ENCODE measurements around the gene SEMA3A.

- TF ChIP-seq POLR2A (IDR thresholded peaks at IDR 0.05; ENCODE audit: low read depth) (no peak), POLR2AphosphoS5 (IDR thresholded peaks at IDR 0.05) (no peak), EP300 (IDR thresholded peaks at IDR 0.05) (no peak)
- TF ChIP-seq, protein P1, sequence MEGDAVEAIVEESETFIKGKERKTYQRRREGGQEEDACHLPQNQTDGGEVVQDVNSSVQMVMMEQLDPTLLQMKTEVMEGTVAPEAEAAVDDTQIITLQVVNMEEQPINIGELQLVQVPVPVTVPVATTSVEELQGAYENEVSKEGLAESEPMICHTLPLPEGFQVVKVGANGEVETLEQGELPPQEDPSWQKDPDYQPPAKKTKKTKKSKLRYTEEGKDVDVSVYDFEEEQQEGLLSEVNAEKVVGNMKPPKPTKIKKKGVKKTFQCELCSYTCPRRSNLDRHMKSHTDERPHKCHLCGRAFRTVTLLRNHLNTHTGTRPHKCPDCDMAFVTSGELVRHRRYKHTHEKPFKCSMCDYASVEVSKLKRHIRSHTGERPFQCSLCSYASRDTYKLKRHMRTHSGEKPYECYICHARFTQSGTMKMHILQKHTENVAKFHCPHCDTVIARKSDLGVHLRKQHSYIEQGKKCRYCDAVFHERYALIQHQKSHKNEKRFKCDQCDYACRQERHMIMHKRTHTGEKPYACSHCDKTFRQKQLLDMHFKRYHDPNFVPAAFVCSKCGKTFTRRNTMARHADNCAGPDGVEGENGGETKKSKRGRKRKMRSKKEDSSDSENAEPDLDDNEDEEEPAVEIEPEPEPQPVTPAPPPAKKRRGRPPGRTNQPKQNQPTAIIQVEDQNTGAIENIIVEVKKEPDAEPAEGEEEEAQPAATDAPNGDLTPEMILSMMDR (IDR thresholded peaks at IDR 0.05): no peak
Observed at GRCh38 chr7:84142726-84143125, 51.9 kb downstream of the SEMA3A start.
